Stimulated activated naive CD4-positive, alpha-beta T cell (primary cell): ENCODE measurements around the gene SPOCK3.
"Not testable (repeated sequence)": the region's sequence is repeated elsewhere in the genome, so short reads cannot be mapped to it uniquely, and the experiment has no call there.

Experiments
- DNase-seq, 6 experiments: peaks; one replicate each; lab custom pipeline; 2025; lab: John Stamatoyannopoulos, UW

SPOCK3 gene

DNA sequence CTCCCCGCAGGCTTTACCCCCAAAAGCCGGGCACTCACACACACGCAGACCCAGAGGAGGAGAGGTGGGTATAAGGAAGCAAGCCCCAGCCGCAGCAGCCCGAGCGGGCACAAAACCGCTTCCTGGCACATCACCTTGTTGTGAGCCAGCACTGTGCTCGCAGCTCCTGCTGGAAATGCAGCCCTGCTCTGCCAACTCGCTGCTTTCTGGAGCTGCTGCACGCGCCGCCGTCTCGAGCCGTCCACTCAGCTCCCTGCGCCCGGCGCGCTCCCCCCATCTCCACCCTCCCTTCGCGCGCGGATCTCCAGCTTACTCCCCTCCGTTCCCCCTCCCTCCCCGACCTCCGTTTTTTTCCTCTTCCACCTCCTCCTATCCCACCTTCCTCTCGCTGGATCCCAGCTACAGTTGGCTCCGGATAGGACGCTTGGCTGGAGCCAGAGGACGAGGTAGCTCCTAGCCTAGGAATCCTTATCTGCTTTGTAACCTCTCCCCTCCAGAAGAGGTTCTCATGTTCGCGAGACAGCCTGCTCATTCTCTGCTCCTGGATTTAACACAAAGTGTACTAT, at the start of gene SPOCK3:
Gene SPOCK3 (minus strand): TSS at position 179 of the 566 bp plus-strand sequence.
- no peak for DNase-seq

DNA sequence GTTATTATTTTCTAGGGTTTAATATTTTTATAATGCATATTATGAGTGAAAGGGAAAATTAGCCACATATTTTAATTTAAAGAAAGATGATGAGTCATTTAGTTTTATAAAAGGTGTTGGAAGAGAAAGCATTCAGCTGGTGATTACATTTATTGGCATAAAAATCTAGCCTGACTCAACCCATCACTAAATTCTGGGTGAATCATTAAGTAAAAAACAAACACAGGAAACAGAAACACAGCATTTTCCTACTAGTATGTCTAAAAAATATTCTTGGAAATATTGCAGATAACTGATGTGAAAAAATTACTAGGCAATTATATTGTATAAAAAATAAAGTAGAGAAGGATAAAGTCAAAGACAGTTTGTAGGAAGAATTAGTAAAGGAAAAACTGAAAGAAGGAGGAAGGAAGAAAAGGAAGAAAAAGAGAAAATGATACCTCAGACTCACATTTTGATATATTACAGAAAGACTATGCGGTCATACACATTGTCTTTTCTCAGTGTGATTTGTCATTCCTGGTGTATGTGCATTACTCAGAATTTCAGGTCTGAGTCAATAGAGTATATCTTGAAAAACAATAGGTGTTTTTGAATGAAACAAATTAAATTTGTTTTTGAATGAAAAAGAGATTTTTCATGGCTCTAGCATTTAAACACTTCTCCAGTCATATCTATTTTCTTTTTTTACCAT, 48.0 kb upstream of the SPOCK3 start:
- no peak for DNase-seq

DNA sequence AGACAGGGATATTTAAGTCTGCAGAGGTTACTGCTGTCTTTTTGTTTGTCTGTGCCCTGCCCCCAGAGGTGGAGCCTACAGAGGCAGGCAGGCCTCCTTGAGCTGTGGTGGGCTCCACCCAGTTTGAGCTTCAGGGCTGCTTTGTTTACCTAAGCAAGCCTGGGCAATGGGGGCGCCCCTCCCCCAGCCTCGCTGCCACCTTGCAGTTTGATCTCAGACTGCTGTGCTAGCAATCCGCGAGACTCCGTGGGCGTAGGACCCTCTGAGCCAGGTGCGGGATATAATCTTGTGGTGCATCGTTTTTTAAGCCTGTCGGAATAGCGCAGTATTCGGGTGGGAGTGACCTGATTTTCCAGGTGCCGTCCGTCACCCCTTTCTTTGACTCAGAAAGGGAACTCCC, 47.3 kb upstream of the SPOCK3 start:
- DNase-seq = not testable (repeated sequence)

DNA sequence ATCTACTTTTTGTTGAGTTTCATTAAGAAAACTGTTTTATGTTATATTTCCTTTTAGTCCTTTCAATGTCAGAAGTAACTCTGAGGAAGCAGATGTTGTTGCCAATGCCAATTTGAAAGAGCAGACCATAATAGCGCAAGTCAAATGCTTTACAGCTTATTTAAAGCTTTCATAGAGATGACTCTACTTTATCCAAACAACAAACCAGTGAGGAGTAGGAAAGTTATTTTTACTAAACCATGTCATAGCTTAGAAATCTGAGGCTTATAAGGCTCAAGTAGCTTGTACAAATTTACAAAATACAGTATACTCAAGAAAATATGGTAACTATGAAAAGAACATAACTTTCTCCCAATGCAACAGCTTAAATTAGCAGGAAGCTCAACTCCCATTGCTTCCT, 40.1 kb upstream of the SPOCK3 start:
- no peak for DNase-seq

DNA sequence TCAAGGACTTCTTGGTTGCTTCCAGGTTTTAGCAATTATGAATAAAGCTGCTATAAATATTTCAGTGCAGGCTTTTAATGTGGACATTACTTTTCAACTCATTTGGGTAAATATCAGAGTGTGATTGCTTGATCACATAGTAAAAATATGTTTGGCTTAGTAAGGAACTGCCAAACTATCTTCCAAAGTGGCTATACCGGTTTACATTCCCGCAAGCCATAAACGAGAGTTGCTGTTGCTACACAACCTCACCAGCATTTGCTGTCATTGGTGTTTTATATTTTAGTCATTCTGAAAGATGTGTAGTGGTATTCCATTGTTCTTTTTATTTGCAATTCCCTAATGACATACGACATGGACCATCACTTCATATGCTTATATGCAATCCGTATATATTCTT, 30.9 kb upstream of the SPOCK3 start:
- no peak for DNase-seq

DNA sequence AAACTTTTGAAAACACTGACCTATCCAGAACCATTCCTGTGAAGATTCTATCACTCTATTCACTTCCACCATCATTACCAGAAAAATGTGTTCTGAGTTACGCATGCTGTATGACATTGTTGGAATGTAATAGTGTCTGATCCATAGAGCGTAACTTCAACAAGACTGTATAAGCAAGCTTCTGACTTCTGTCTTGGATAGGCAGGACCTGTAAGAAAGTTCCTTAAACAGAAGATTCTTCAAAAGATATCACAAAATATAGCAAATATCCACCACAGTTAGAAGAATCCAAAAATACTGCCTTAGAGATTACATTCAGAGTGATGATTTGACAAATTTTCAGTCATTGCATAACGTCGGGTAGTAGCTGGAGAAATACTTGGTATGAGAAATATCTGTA, 14.0 kb upstream of the SPOCK3 start:
- no peak for DNase-seq

DNA sequence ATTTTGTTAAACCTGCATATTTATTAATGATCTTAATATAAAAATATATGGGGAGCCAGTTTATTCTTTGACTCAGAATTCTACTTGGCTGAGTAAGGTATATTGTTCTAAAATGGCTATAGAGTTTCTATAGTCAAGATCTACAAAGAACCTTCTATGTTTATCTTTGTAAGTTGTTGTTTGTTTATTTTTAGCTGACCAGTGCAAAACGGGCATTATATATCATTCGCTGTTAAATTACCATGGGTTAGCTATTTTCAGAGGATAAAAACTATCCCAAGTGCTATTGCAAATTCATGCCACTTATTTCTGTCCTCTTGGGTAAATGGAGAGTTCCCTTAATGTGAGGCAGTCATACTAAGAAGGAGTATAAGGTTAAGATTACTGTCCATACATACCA, 5.3 kb upstream of the SPOCK3 start:
- DNase-seq = no peak

DNA sequence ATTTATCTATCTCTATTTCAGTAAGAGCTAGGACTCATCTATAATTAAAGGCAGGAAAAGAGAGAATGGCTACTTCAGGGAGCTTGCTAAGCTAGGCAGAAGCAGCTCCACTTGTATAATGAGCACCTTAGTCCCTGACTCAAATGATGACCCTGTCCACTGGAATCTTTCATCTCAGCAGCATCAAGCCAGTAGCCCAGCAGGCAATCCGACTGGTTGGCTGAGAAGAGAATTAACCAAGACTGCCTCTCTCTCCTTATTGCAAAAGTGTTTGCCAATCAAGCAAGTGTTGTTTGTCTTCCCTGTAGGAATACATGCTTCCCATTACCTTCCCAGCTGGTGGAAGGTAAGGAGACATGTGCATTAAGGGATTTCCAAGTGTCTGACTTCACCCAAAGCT, 3.9 kb upstream of the SPOCK3 start:
- no peak for DNase-seq

DNA sequence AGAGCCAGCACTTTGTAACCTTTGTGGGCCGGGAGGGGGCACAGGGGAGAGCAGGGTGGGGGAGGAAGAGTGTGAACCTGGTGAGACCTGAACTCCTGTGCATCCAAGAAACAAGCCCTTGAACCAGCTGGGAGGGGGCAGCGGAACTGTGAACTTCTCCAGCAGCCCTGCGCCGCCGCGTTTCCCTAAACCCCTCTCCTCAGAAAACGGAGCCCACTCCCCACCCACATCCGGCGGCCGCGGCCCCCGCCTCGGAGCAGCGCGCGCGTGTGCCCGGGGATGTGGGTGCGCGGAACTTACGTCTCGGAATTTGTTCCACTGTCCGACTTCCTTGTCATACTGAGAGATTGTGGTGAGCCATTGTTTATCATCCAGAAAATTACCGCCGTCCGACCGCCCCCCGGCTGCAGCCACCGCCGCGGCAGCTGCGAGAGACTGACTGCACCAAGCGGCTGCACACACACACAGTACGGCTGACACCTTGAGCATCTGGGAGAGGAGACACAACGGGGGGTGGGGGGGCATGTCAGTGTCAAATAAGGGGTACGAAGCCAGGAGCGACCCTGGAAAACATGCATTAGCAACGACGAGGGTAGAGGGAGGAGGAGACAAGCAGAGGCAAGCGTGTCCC, 494 bp downstream of the SPOCK3 start:
- DNase-seq = no peak

DNA sequence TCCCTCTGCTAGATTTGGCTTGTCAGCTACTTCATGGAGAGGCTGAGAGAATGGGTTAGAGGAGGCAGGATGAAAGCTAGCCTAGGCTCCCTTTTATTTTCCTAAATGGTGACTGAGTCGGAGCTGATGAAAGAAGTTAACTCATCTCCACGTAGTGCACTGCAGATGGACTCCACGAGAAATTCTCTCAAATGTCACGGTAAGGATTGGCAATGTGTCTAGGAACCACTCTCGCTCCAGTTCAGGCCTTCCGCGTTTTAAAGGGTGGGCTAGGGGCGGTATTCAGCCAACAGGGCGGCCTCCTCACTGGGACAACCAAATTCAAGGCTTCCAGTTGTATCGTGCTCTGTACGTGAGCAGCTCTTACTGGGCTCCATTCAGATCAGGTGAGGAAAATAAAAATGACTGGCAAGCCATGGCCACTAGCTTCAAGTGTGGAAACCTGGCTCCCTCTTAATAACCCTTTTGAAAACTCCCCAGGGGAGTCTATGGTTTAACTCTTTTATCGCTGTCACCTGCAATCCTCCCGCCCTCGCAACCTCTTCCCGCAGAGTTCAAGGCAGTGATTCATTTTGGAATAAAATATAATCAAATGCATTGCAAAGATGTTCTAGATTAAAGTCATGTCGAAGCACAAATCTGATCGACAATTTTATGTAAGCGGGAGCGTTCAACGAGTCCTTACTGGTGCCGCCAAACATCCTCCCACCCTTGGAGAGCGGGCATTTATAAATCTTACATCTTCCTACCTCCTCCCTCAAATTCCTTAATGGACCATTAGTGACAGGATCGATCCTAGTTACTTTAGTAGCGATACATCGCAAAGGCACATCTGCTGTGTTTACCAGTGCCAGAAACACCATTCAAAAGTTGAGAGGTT, 1.2 kb downstream of the SPOCK3 start:
- no peak for DNase-seq

DNA sequence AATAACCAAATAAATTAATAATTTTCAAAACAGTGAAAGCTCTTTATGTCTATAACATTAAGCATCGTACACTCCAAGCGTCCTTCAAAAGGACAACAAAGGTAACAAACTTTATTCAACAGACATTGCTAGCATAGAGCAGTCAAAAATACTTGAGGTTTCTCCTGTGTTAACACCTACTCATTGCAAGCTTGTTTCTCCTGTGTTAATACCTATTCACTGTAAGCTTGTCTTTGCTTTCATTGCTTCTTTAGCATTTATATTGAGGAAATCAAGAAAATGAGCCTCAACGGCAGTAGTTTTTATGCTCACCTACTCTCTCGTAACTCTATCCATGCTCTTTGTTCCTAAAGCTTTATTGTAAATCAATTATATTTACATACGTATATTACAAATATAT, 3.5 kb downstream of the SPOCK3 start:
- no peak for DNase-seq

DNA sequence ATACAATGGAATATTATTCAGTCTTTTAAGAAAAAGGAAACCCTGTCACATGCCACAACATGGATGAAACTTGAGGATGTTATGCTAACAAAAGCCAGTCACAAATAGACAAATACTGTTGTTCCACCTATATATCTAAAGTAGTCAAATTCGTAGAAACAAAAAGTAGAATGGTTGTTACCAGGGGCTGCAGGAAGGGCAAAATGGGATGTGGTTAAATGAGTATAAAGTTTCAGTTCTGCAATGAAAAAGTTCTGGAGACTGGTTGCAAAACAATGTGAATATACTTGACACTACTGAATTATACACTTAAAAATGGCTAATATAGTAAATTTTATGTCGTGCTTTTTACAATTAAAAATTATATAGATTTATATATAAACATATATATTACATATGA, 12.2 kb downstream of the SPOCK3 start:
- DNase-seq = no peak

DNA sequence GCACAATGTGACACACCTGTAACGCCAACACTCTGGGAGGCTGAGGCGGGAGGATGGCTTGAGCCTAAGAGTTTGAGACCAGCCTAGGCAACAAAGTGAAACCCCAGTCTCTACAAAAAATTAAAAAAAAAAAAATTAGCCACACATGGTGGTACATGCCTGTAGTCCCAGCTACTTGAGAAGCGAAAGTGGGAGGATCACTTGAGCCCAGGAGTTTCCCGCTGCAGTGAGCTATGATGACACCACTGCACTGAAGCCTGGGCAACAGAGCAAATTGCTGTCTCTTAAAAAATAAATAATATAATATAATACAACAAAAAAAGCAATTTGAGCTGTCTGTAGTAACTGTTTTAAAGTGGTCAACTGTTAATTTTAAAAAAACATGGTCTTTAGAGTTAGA, 13.2 kb downstream of the SPOCK3 start:
- DNase-seq = no peak

DNA sequence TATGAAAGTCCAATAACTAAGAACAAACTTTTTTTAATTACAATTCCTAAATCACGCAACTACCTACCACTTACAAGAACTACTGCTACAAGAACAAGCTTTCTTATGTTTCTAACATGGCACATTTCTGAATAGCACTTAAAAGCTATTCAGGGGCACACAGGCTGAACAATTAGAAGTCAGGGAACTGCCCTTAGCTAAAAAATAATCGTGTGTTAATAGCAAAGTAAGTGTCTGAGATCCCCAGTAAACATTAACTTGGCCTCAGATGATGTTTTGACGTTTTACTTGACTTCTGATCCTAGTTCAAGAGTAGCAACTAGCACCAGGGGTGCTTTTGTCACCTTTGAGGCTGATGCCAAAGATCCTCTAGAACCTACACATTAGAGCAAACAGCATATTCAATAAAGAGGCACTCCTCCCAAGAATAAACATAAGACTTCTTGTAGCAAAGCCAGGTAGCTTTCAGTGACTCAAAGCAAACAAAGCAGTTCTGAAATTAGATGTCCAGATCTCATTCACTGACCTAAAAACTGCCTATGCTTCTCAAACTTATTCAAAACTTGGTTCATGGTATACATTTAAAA, 16.2 kb downstream of the SPOCK3 start:
- DNase-seq = no peak

DNA sequence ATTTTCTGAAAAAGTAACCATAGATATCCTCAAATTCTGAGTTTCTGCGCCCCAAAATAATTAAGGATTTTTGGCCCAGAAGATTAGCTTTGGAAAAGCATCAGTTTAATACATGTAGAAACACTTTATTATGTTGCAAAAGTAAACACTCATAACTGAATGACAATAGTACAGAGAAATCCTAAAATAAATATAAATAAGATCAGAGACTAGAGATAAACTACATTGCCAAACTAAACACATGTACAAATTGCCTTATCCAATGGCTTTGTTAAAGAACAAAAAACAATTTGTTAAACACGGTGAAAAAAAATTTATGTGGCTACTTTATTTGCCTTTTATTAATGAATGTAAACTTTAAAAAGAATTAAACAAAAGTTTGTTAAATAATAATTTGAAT, 17.5 kb downstream of the SPOCK3 start:
- DNase-seq = no peak

DNA sequence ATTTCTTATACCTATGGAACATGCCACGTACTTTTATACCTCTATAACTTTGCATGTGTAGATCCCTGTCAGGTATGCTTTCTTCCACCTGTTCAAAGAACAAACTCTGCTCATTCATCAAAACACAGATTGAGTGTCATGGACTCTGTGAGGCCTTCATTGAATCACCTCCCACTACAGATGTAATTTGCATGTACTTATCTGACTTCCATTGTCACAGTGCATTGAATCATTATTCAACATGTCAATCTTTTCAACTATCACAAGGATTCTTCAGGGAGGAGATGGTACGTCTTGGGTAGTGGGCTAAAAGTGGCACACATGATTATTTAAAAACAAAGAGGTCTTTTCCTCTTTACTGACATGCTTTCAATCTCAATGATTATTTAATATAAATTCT, 24.1 kb downstream of the SPOCK3 start:
- DNase-seq = no peak

DNA sequence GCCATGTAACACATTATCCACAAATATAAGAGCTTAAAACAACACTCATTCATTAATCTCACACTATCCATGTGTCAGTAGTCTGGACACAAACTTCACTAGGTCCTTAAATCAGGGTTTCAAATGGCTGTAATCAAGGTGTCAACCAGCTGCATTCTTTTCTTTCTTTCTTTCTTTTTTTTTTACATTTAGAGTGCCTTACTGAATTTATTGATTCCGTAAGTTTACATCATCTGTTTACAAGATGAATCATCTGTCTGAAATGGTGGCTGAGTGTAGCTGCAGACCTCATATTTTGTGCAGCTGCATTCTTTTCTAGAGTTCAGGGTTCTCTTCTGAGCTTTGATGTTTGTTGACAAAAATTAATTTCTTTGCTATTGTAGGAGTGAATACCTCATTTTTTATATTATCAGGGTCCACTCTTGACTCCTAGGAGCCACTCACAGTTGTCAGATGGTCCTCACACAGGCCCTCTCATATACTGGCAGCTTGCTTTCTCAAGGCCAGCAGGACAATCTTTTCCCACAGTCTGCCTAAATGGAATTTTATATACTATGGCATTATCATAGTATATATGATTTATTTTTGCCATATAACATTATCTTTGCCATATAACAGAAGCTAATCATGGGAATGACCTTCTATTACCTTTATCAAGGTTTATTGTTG, 37.8 kb downstream of the SPOCK3 start:
- DNase-seq = no peak

DNA sequence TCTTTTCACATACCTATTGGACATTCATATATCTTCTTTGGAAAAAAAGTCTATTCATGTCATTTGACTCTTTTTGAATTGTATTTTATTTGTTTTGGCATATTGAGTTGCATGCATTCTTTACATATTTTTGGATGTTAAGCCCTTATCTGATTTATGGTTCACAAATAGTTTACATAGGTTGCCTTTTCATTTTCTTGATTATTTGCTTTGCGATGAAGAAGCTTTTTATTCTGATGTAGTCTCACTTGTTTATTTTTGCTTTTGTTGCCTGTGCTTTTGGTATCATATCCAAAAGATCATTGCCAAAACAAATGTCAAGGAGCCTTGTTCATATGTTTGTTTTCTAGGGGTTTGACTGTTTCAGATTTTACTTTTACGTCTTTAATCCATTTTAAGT, 43.9 kb downstream of the SPOCK3 start:
- DNase-seq = no peak

DNA sequence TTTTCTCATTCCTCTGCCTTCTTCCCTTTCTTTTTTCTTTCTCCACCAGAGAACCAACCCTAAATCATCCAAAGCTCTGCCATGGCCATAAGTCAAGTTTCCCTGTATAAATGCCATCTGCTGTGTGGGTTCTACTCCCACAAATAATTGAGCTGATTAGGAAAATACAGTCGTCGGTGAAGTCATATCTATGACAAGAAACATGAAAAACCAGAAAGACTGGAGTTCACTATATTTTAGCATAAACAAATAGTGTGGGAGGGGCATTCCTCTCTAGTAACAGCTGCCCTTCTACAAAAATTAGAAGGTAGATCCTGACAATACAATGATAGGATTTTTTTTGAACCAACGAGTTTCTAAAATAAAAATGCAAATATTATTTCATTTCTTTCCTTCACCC, 48.8 kb downstream of the SPOCK3 start:
- DNase-seq = no peak

DNA sequence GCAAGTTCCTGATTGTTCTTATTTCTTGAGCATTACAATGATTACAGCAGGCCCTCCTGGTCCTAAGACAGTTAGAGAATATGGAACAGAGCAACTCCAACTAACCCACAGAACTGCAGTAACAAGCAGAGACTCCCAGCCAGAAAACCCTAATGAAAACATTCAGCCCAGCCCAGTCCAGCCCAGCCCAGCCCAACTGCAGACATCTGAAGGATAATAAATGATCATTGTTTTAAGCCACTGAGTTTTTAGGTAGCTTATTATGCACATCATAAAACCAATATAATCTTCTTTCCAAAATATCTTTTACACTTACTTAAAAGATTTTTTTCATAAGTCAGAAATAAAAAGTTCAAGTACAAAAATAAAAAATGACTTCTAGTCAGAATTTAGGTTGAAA, 51.3 kb downstream of the SPOCK3 start:
- DNase-seq = no peak

DNA sequence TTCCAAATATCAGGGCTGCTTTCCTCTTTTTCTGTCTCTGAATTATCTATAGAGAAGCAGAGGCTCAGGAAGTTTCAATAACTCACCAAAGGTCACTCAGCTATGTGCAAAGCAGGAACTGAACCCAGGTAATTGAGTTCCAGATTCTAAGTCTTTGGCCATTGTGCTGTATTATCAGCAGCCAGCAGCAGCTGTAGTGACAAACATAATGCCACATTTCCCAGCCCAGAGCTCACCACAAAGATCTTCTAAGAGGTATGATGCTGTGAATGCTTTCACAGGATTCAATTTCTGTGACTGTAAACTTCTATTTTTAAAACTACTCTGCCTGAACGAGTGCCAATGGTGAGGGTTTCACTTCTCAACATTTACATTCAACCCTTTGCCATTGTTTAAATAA, 56.4 kb downstream of the SPOCK3 start:
- DNase-seq = no peak
